PC-3 (cell line): Measurements from ENCODE around the gene PDGFRA.

ENCODE experiments used
- EZH2 ChIP-seq: fragments of 300-600 bp; sonication (generic); IDR thresholded peaks from one replicate; pipeline ENCODE4 v1.6.1; 2017; ENCODE audit warnings: antibody characterized with exemption, mild to moderate bottlenecking, low read length; ENCODE audit not compliant: unreplicated experiment
- EZH2phosphoT487 ChIP-seq: fragments of 300-600 bp; sonication (generic); IDR thresholded peaks from 2 replicates; pipeline ENCODE4 v1.6.1; 2018; ENCODE audit warnings: mild to moderate bottlenecking, antibody characterized with exemption, low read length, borderline replicate concordance
- TF ChIP-seq, protein P1 (sequence below): fragments of 300-600 bp; sonication (generic); conservative IDR thresholded peaks from 2 replicates; pipeline ENCODE4 v1.5.1; 2017; ENCODE audit warnings: antibody characterized with exemption, low read depth, mild to moderate bottlenecking, low read length

- TF ChIP-seq, protein P1, sequence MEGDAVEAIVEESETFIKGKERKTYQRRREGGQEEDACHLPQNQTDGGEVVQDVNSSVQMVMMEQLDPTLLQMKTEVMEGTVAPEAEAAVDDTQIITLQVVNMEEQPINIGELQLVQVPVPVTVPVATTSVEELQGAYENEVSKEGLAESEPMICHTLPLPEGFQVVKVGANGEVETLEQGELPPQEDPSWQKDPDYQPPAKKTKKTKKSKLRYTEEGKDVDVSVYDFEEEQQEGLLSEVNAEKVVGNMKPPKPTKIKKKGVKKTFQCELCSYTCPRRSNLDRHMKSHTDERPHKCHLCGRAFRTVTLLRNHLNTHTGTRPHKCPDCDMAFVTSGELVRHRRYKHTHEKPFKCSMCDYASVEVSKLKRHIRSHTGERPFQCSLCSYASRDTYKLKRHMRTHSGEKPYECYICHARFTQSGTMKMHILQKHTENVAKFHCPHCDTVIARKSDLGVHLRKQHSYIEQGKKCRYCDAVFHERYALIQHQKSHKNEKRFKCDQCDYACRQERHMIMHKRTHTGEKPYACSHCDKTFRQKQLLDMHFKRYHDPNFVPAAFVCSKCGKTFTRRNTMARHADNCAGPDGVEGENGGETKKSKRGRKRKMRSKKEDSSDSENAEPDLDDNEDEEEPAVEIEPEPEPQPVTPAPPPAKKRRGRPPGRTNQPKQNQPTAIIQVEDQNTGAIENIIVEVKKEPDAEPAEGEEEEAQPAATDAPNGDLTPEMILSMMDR = no peak
- no peak for TF ChIP-seq EZH2
- TF ChIP-seq EZH2phosphoT487 = no peak
Measured at GRCh38 chr4:54265366-54265765, 36.3 kb downstream of the PDGFRA start.
